Stomach (tissue), 9 donors: ENCODE measurements around the gene UBXN2A. TPM values are rescaled to one million over a fixed set of nuclear protein-coding genes. Genes with fewer than 3 reads are reported as not detected.
A peak's percentile ranks its signal among the peaks of the same experiment; 100 is the strongest.

ENCODE experiments used
- DNase-seq, 2 donors: peaks; one replicate each; pipeline versions ENCODE4 v3.0.0 to v3.0.0-alpha.2; 2013 to 2019
- H3K27ac ChIP-seq, 5 donors: fragments of 200-600 bp in 4 of 5; sonication (generic) in 4 of 5; one replicate each; pipeline ENCODE4 v1.5.1; 2013 to 2019; ENCODE audit warnings: mild to moderate bottlenecking in 1 of 5, moderate library complexity in 1 of 5
- H3K27me3 ChIP-seq, 3 donors: fragments of 200-600 bp; sonication (generic); one replicate each; pipeline ENCODE4 v1.5.1; 2017 to 2019; ENCODE audit warnings: mixed run types in 1 of 3
- H3K36me3 ChIP-seq, 4 donors: fragments of 200-600 bp; sonication (generic); 1 replicate in 3 of 4; 2 replicates in 1 of 4; pipeline ENCODE4 v1.5.1; 2016 to 2019
- H3K4me1 ChIP-seq, 4 donors: fragments of 200-600 bp; sonication (generic); one replicate each; pipeline ENCODE4 v1.5.1; 2016 to 2019
- H3K4me3 ChIP-seq, 4 donors: fragments of 200-600 bp; sonication (generic) in 3 of 4; one replicate each; pipeline ENCODE4 v1.5.1; 2016 to 2019; ENCODE audit warnings: mild to moderate bottlenecking in 1 of 4
- H3K9me3 ChIP-seq, 4 donors: fragments of 200-600 bp; sonication (generic); one replicate each; pipeline ENCODE4 v1.5.1; 2016 to 2019
- EP300 ChIP-seq: sonication (generic); formaldehyde crosslinking; IDR thresholded peaks from one replicate; pipeline ENCODE4 v1.6.1; 2017; ENCODE audit warnings: antibody characterized with exemption
- POLR2A ChIP-seq, 4 donors: fragments of 450-650 bp; IDR thresholded peaks; one replicate each; pipeline ENCODE4 v1.6.1; 2016; ENCODE audit warnings: antibody characterized with exemption in 4 of 4, control low read depth in 2 of 4, mild to moderate bottlenecking in 1 of 4, moderate library complexity in 1 of 4
- POLR2AphosphoS5 ChIP-seq, 3 donors: sonication (generic); formaldehyde crosslinking; IDR thresholded peaks; one replicate each; pipeline ENCODE4 v1.6.1; 2016; ENCODE audit warnings: antibody characterized with exemption in 3 of 3
- WGBS, 5 donors: extraction: QIAGEN DNeasy Blood & Tissue Kit in 3 of 5; methylation state at CpG; one replicate each; pipeline versions ENCODE4 v1.1.5 to v1.1.7; 2013 to 2018; 5-methylcytosine and 5-hydroxymethylcytosine counted together
- intact Hi-C: fragments of 100-400 bp; cut with DNase I; formaldehyde crosslinking; loops from one replicate; pipeline ENCODE4 v1.15.1; 2023; ENCODE audit warnings: low total_unique reads
- polyA plus RNA-seq, 3 donors: library from polyadenylated mRNA; stranded (reverse); fragments of 200-250 nt; gene quantifications; one replicate each; pipeline ENCODE4 v1.2.3, GENCODE V29; 2013
- total RNA-seq, 5 donors: library from RNA; depleted of rRNA; stranded (reverse); fragments of >200 nt; gene quantifications; one replicate each; pipeline versions ENCODE4 v1.1.0 to v1.2.3, GENCODE V29; 2014 to 2016
- TF ChIP-seq, protein P1 (sequence below), 7 experiments: fragments of 450-650 bp in 4 of 7; fragments of 200-600 bp in 3 of 7; sonication (generic) in 3 of 7; IDR thresholded peaks; one replicate each; pipeline ENCODE4 v1.5.1; 2016 to 2019; ENCODE audit warnings: antibody characterized with exemption in 7 of 7, control low read depth in 2 of 7, mild to moderate bottlenecking in 1 of 7
- donor health status: healthy with polysubstance abuse.
- donor health status: Bipolar disorder and iron deficiency.
- donor health status: healthy.

UBXN2A gene
- total and polyA plus RNA-seq, 8 donors, result 3.6 to 53.6 (median 7.6) TPM

DNA sequence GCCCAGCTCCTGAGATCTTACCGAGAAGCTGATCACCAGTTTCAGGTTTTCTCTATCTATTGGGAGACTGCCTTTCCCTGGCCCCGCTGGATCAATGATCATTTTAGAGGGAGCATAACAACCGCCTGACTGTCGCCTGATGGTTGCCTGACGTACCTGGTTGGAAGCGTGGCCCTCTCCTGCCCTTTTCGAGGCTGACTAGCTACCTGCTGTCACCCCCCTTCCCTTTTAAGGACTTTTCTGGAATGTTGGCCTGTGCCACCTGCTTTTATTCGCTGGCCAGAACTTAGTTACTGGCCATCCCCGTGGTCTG lies 69.1 kb downstream of the UBXN2A start:
- Histone ChIP-seq H3K4me3 (peak overlapping the region in 3 of 4 donors; percentile 40 to 63 (median 48)), H3K36me3 (no peaks in the 10 kb centered on the region), H3K27ac (no peak overlapping the region), H3K27me3 (peaks cover 7 to 43% (median 25%) of the 10 kb centered on the region in 3 donors), H3K4me1 (peaks cover 12 to 21% (median 14%) of the 10 kb centered on the region in 4 donors), H3K9me3 (no peaks in the 10 kb centered on the region)
- TF ChIP-seq, protein P1, sequence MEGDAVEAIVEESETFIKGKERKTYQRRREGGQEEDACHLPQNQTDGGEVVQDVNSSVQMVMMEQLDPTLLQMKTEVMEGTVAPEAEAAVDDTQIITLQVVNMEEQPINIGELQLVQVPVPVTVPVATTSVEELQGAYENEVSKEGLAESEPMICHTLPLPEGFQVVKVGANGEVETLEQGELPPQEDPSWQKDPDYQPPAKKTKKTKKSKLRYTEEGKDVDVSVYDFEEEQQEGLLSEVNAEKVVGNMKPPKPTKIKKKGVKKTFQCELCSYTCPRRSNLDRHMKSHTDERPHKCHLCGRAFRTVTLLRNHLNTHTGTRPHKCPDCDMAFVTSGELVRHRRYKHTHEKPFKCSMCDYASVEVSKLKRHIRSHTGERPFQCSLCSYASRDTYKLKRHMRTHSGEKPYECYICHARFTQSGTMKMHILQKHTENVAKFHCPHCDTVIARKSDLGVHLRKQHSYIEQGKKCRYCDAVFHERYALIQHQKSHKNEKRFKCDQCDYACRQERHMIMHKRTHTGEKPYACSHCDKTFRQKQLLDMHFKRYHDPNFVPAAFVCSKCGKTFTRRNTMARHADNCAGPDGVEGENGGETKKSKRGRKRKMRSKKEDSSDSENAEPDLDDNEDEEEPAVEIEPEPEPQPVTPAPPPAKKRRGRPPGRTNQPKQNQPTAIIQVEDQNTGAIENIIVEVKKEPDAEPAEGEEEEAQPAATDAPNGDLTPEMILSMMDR (IDR thresholded peaks at IDR 0.05), result no peak
- TF ChIP-seq EP300 (no peak), POLR2AphosphoS5 (IDR thresholded peaks at IDR 0.05) (no peak), POLR2A (IDR thresholded peaks at IDR 0.05) (no peak)
- WGBS, 5 donors, result 54 to 67% (median 58%) methylated on average over 9 of the region's 9 CpGs
- no peak for DNase-seq
- intact Hi-C loops, result no loop called here

DNA sequence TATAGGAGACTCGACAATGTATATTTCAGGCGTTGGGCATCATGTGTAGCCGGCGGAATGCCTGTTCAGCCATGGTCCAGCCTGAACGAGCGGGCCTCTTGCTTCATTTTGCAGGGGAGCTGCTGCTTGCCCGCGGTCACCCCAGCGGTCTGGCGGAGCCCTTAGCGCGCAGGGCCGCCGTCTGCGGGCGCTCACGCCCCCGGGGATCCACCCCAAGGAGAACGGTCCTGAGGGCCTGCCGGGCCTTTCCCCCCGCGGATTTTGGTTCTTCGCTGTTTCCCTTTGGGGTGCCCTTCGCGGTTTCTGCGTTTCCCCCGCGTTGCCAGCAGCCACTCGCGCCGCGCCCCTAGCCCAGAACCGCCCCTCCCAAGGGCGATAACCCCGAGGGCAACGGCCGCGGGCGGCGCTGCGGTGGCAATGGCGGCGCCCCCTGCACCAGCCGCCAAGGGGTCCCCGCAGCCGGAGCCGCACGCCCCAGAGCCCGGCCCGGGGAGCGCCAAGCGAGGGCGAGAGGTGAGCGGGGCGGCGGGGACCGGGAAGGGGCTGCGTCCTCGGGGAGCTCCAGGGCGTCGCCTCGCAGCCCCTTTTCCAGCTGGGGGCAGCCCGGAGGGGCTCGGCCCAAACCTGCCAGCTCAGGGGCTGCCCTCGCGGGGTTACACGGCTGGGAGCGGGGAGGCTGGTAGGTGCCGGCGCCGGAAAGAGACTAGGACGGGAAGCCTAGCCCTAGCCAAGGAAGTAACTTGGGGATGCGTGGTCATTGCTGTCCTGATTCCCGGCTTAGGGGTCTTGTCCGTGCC lies 69.6 kb downstream of the UBXN2A start, which contains the start of gene MFSD2B:
TSS of gene MFSD2B (plus strand) at position 406 of the 797 bp plus-strand sequence. CDS start at position 418, 12 bp downstream.
- H3K27ac ChIP-seq, result peak within 1 kb of the TSS in 1 of 5 donors; percentile 28
- peak within 1 kb of the TSS; percentile 40 to 63 (median 46) for H3K4me3 ChIP-seq
- intact Hi-C loops, result no loop called here
- 2 to 6% (median 4%) methylated on average over 20 to 75 of the region's 75 CpGs for WGBS, 5 donors
- TF ChIP-seq, protein P1 (IDR thresholded peaks at IDR 0.05), result no peak
- TF ChIP-seq POLR2A (IDR thresholded peaks at IDR 0.05) (no peak), EP300 (no peak), POLR2AphosphoS5 (IDR thresholded peaks at IDR 0.05) (no peak)
- H3K4me1 ChIP-seq, result peaks cover 12 to 21% (median 14%) of the 10 kb centered on the region in 4 donors
- H3K36me3 ChIP-seq, result no peaks in the 10 kb centered on the region
- peak in 1 of 2 donors; percentile 41 for DNase-seq
- H3K9me3 ChIP-seq, result no peaks in the 10 kb centered on the region
- peaks cover 7 to 43% (median 25%) of the 10 kb centered on the region in 3 donors for H3K27me3 ChIP-seq

DNA sequence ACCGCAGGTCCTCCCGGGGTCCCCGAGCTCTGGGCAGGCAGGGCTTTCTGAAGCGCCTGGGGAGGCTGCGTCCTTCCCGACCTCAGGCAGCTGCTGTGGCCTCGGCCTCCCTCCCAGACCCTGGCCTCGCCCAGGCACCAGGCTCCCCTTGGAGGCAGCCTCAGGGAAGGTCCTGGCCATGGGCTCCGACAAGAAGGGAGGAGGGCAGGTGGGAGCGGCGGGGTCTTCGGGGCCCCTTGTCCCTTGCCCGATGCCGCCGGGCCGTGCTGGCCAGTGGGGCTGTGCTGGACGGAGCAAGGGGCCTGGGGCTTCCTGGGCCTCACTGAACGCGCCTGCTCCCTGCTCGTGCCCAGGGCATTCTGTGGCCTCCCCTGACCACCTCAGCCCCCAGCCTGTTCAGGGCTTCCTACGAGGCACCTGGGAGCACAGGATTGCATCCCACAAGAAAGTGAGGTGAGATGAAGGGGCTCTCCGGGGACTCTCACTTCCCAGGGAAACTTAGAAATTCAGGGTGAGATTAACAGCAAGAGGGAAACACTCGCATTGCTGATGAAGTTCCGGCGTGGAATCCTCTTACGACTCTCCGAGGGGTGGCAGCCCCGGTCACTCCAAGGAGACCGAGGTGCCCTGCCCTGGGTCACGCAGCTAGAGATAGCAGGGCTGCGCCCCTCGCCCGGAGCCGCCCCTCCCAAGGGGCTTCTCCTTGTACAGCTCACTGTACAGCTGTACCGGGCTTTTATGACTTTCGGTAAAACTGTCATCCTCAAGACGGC lies 70.4 kb downstream of the UBXN2A start:
- 42 to 73% (median 53%) methylated on average over 28 to 37 of the region's 37 CpGs for WGBS, 5 donors
- Histone ChIP-seq H3K9me3 (no peaks in the 10 kb centered on the region), H3K4me3 (peak overlapping the region; percentile 40 to 63 (median 46)), H3K27ac (no peak overlapping the region), H3K4me1 (peaks cover 12 to 21% (median 14%) of the 10 kb centered on the region in 4 donors), H3K27me3 (peaks cover 7 to 43% (median 25%) of the 10 kb centered on the region in 3 donors), H3K36me3 (no peaks in the 10 kb centered on the region)
- no peak for TF ChIP-seq EP300
- TF ChIP-seq, protein P1 (IDR thresholded peaks at IDR 0.05), result no peak
- no peak for TF ChIP-seq POLR2A (IDR thresholded peaks at IDR 0.05)
- TF ChIP-seq POLR2AphosphoS5 (IDR thresholded peaks at IDR 0.05), result no peak
- intact Hi-C loops, result no loop called here
- DNase-seq, result no peak

DNA sequence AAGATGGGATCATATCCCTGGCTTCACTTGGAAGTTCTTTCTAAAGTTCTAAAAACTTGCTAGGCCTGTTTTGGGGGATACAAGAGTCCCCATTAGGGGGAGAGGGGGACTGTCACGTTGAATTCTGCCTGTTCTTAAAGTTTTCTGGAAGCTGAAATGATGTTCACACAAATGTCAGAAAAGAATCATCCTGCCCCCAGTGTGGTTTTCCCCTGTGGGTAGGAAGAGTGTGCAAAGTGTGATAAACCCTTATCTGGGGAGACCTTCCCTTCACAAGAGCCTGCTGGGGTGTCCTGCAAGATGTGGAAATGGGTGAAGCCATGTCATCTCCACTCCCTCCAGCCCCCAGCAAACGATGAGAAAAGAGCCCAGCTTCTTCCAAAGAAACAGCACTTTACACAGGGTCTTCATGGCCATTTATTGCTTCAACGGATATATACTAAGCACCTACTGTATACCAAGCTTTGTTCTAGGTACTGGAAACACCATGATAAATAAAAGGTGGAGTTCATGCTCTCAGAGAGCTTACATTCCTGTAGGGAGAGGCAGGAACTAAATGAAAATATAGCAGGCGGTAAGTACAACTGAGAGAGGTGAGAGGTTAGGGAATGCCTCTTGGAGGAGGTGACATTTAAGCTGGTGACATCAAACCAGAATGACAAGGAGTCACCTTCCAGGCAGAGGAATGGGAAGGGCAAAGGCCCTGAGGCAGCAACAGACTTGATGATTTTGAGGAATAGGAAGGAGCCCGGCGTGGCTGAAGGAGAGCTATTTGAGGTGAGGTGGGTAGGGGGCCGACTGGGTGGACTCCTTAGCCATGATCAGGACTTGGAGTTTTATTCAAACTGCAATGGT lies 71.2 kb downstream of the UBXN2A start:
- no peaks in the 10 kb centered on the region for H3K36me3 ChIP-seq
- H3K27ac ChIP-seq, result no peak overlapping the region
- intact Hi-C loops, result no loop called here
- H3K9me3 ChIP-seq, result no peaks in the 10 kb centered on the region
- no peak for DNase-seq
- peaks cover 12 to 21% (median 14%) of the 10 kb centered on the region in 4 donors for H3K4me1 ChIP-seq
- WGBS, 5 donors, result 68 to 78% (median 75%) methylated on average over 7 of the region's 7 CpGs
- no peak for TF ChIP-seq POLR2A (IDR thresholded peaks at IDR 0.05)
- TF ChIP-seq EP300, result no peak
- TF ChIP-seq, protein P1 (IDR thresholded peaks at IDR 0.05), result no peak
- TF ChIP-seq POLR2AphosphoS5 (IDR thresholded peaks at IDR 0.05), result no peak
- no peak overlapping the region for H3K4me3 ChIP-seq
- peaks cover 7 to 43% (median 25%) of the 10 kb centered on the region in 3 donors for H3K27me3 ChIP-seq
